Astrocyte (in vitro differentiated cells and primary cell): ENCODE data around the gene ZNF586.

Experiments used
- CTCF ChIP-seq: IDR thresholded peaks from 2 replicates; pipeline ENCODE4 v1.5.1; 2011; ENCODE audit warnings: low read depth, mild to moderate bottlenecking, inconsistent platforms, low read length, moderate library complexity; ENCODE audit not compliant: insufficient read depth
- EZH2 ChIP-seq: IDR thresholded peaks from 2 replicates; pipeline ENCODE4 v1.6.1; 2012; ENCODE audit warnings: mild to moderate bottlenecking, low read length, inconsistent platforms; ENCODE audit not compliant: insufficient read depth

GRCh38 chr19:57719901-57720519 lies 49.5 kb upstream of the ZNF586 start:
- TF ChIP-seq CTCF (no peak), EZH2 (no peak)
